Diencephalon (tissue), 1 donor: ENCODE results near the gene AHSP. TPM values are rescaled to one million over a fixed set of nuclear protein-coding genes. Genes with fewer than 3 reads are reported as not detected.

ENCODE experiments used
- total RNA-seq: library from RNA; depleted of rRNA; stranded (reverse); fragments of >200 nt; gene quantifications from one replicate; pipeline ENCODE4 v1.2.3, GENCODE V29; 2014

The AHSP gene, protein sequence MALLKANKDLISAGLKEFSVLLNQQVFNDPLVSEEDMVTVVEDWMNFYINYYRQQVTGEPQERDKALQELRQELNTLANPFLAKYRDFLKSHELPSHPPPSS
- total RNA-seq, result 24.9 TPM

DNA sequence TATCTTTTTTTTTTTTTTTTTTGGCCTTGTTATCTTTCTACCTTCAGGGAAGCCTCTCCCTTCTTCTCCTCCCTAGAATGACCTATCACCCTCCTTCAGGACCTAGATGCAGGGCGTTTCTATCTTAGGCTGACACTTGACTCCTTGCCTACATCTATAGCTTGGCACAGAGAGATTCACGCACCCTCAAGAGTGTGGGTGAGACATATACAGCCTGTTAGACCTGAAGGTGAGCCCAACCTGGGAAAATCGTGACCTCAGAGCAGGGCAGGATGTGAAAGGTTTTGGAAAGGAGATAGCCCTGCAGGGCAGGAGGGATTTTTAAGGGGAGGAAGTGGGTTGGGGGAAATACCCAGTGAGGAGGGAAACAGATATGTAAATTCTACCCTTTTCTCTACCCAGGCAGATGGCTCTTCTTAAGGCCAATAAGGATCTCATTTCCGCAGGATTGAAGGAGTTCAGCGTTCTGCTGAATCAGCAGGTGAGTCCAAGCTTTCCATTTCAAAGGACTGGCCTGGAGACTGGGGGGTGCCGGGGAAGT, at the start of gene AHSP:
Gene AHSP, plus strand, starts transcription at position 167 of the 541 bp plus-strand sequence. Its CDS starts 240 bp downstream, at position 407.

GRCh38 chr16:31483081-31483480, 44.6 kb upstream of the AHSP start, which contains the start of gene SLC5A2:
SLC5A2 (plus strand) TSS chr16:31483123; CDS start chr16:31483137, 14 bp downstream.

GRCh38 chr16:31507929-31508705, 19.6 kb upstream of the AHSP start, which contains the start of gene RUSF1:
RUSF1 (minus strand) TSS chr16:31508391; CDS start chr16:31508373, 18 bp downstream.

Other genes starting within 250 kb of the AHSP start
- gene ITGAX, start 172.7 kb upstream of the AHSP start, total RNA-seq, result 3.0 TPM
- not detected for gene ITGAD, start 134.6 kb upstream of the AHSP start, total RNA-seq
- gene COX6A2, start 99.5 kb upstream of the AHSP start, total RNA-seq, result not detected
- 2.5 TPM for gene ZNF843, start 85.1 kb upstream of the AHSP start, total RNA-seq
- 12.7 TPM for gene ARMC5, start 68.4 kb upstream of the AHSP start, total RNA-seq
- 3.0 TPM for gene TGFB1I1, start 55.7 kb upstream of the AHSP start, total RNA-seq
- gene SLC5A2, start 44.8 kb upstream of the AHSP start, total RNA-seq, result 2.1 TPM
- gene RUSF1, start 19.5 kb upstream of the AHSP start, total RNA-seq, result 39.4 TPM